Memory B cell (primary cell): ENCODE data around the gene FLVCR1.
"Not testable (repeated sequence)": the region's sequence is repeated elsewhere in the genome, so short reads cannot be mapped to it uniquely, and the experiment has no call there.

Source experiments
- ATAC-seq: fragments of 150-1000 bp; cut with Tn5 transposase; 2 replicates; pipeline ENCODE4 v1.10.0; 2021; ENCODE audit warnings: low read depth, mild to moderate bottlenecking, moderate library complexity
- DNase-seq, 2 donors: peaks; one replicate each; pipeline ENCODE4 v3.0.0; 2022; ENCODE audit warnings: low spot score in 2 of 2
- H3K27ac Mint-ChIP-seq: one replicate; pipeline ENCODE4 v1.8.0; 2022; ENCODE audit warnings: mild to moderate bottlenecking, moderate library complexity, mixed read lengths
- H3K27me3 Mint-ChIP-seq: one replicate; pipeline ENCODE4 v1.8.0; 2022; ENCODE audit warnings: mixed read lengths
- H3K36me3 Mint-ChIP-seq: one replicate; pipeline ENCODE4 v1.8.0; 2022; ENCODE audit warnings: mild to moderate bottlenecking, mixed read lengths
- H3K4me1 Mint-ChIP-seq: one replicate; pipeline ENCODE4 v1.8.0; 2022; ENCODE audit warnings: mixed read lengths
- H3K4me3 Mint-ChIP-seq: one replicate; pipeline ENCODE4 v1.8.0; 2022; ENCODE audit warnings: mild to moderate bottlenecking, moderate library complexity, mixed read lengths
- H3K9me3 Mint-ChIP-seq: one replicate; pipeline ENCODE4 v1.8.0; 2022; ENCODE audit warnings: mixed read lengths

FLVCR1 gene

GRCh38 chr1:212857992-212858460 lies at the start of gene FLVCR1:
Gene FLVCR1 (plus strand): TSS chr1:212858275. CDS start chr1:212858453, 178 bp downstream.
- Mint-ChIP-seq H3K4me1 (peaks cover 11% of the 10 kb centered on the region), H3K27me3 (no peaks in the 10 kb centered on the region), H3K4me3 (peak within 1 kb of the TSS; percentile 99), H3K27ac (peak within 1 kb of the TSS; percentile 93), H3K36me3 (peaks cover 9% of the 10 kb centered on the region), H3K9me3 (peaks cover 1% of the 10 kb centered on the region)
- ATAC-seq, result peak; percentile 98
- peak; percentile 86 to 87 for DNase-seq

- no peaks in the 10 kb centered on the region for H3K9me3 Mint-ChIP-seq
- ATAC-seq (no peak), DNase-seq (no peak)
- H3K27ac Mint-ChIP-seq, result no peak overlapping the region
- peaks cover 5% of the 10 kb centered on the region for H3K4me1 Mint-ChIP-seq
- H3K4me3 Mint-ChIP-seq, result no peak overlapping the region
- H3K36me3 Mint-ChIP-seq, result peaks cover 10% of the 10 kb centered on the region
- H3K27me3 Mint-ChIP-seq, result no peaks in the 10 kb centered on the region
These were observed 43.3 kb upstream of the FLVCR1 start for GRCh38 chr1:212814537-212815334.

- Mint-ChIP-seq H3K4me3 (no peak overlapping the region), H3K27ac (no peak overlapping the region), H3K9me3 (no peaks in the 10 kb centered on the region), H3K27me3 (no peaks in the 10 kb centered on the region), H3K4me1 (peaks cover 11% of the 10 kb centered on the region), H3K36me3 (peaks cover 10% of the 10 kb centered on the region)
- ATAC-seq, result no peak
- no peak for DNase-seq
These were observed 41.4 kb upstream of the FLVCR1 start for GRCh38 chr1:212816567-212817278.

- Mint-ChIP-seq H3K4me3 (peak overlapping the region; percentile 58), H3K27me3 (no peaks in the 10 kb centered on the region), H3K36me3 (peaks cover 7% of the 10 kb centered on the region), H3K27ac (peak overlapping the region; percentile 26), H3K9me3 (peaks cover 2% of the 10 kb centered on the region), H3K4me1 (peaks cover 11% of the 10 kb centered on the region)
- DNase-seq (no peak), ATAC-seq (peak; percentile 46)
These were observed 38.3 kb upstream of the FLVCR1 start for GRCh38 chr1:212819726-212820125.

- H3K4me1 Mint-ChIP-seq, result peaks cover 11% of the 10 kb centered on the region
- no peak overlapping the region for H3K4me3 Mint-ChIP-seq
- no peak overlapping the region for H3K27ac Mint-ChIP-seq
These were observed 37.1 kb upstream of the FLVCR1 start for GRCh38 chr1:212820969-212821368.

GRCh38 chr1:212822956-212823355 lies 35.1 kb upstream of the FLVCR1 start:
- ATAC-seq (no peak), DNase-seq (no peak)
- H3K27me3 Mint-ChIP-seq, result no peaks in the 10 kb centered on the region
- H3K36me3 Mint-ChIP-seq, result peaks cover 17% of the 10 kb centered on the region
- H3K4me3 Mint-ChIP-seq, result no peak overlapping the region
- H3K9me3 Mint-ChIP-seq, result peaks cover 14% of the 10 kb centered on the region
- no peak overlapping the region for H3K27ac Mint-ChIP-seq
- H3K4me1 Mint-ChIP-seq, result peaks cover 11% of the 10 kb centered on the region

More at GRCh38 chr1:212820969-212821368, 37.1 kb upstream of the FLVCR1 start:
- DNase-seq (no peak), ATAC-seq (no peak)
- Mint-ChIP-seq H3K9me3 (peaks cover 6% of the 10 kb centered on the region), H3K27me3 (no peaks in the 10 kb centered on the region), H3K36me3 (peaks cover 12% of the 10 kb centered on the region)

- Mint-ChIP-seq H3K27me3 (no peaks in the 10 kb centered on the region), H3K27ac (no peak overlapping the region), H3K4me3 (no peak overlapping the region), H3K4me1 (peaks cover 10% of the 10 kb centered on the region), H3K9me3 (peaks cover 14% of the 10 kb centered on the region), H3K36me3 (peaks cover 17% of the 10 kb centered on the region)
- DNase-seq (no peak), ATAC-seq (no peak)
These were observed 33.9 kb upstream of the FLVCR1 start for GRCh38 chr1:212824201-212824600.

- Mint-ChIP-seq H3K4me1 (peaks cover under 1% of the 10 kb centered on the region), H3K27ac (no peak overlapping the region), H3K36me3 (peaks cover 15% of the 10 kb centered on the region), H3K9me3 (peaks cover 14% of the 10 kb centered on the region), H3K27me3 (no peaks in the 10 kb centered on the region), H3K4me3 (no peak overlapping the region)
- DNase-seq, result no peak
- ATAC-seq, result no peak
These were observed 32.1 kb upstream of the FLVCR1 start for GRCh38 chr1:212825798-212826452.

- H3K36me3 Mint-ChIP-seq, result peaks cover 15% of the 10 kb centered on the region
- DNase-seq, result no peak
- no peak overlapping the region for H3K27ac Mint-ChIP-seq
- no peak overlapping the region for H3K4me3 Mint-ChIP-seq
- H3K9me3 Mint-ChIP-seq, result peaks cover 14% of the 10 kb centered on the region
- ATAC-seq, result no peak
- H3K4me1 Mint-ChIP-seq, result peaks cover 4% of the 10 kb centered on the region
- H3K27me3 Mint-ChIP-seq, result no peaks in the 10 kb centered on the region
These were observed 30.8 kb upstream of the FLVCR1 start for GRCh38 chr1:212827171-212827776.

GRCh38 chr1:212827831-212828278 lies 30.2 kb upstream of the FLVCR1 start:
- H3K4me3 Mint-ChIP-seq, result no peak overlapping the region
- H3K36me3 Mint-ChIP-seq, result peaks cover 15% of the 10 kb centered on the region
- DNase-seq (no peak), ATAC-seq (no peak)
- H3K9me3 Mint-ChIP-seq, result peaks cover 14% of the 10 kb centered on the region
- H3K27me3 Mint-ChIP-seq, result no peaks in the 10 kb centered on the region
- H3K4me1 Mint-ChIP-seq, result peaks cover 4% of the 10 kb centered on the region
- no peak overlapping the region for H3K27ac Mint-ChIP-seq

- peaks cover 15% of the 10 kb centered on the region for H3K36me3 Mint-ChIP-seq
- ATAC-seq, result no peak
- H3K4me3 Mint-ChIP-seq, result no peak overlapping the region
- H3K27me3 Mint-ChIP-seq, result no peaks in the 10 kb centered on the region
- H3K9me3 Mint-ChIP-seq, result peaks cover 14% of the 10 kb centered on the region
- DNase-seq, result no peak
- no peak overlapping the region for H3K27ac Mint-ChIP-seq
- peaks cover 4% of the 10 kb centered on the region for H3K4me1 Mint-ChIP-seq
These were observed 29.7 kb upstream of the FLVCR1 start for GRCh38 chr1:212828395-212828794.

- DNase-seq, H3K9me3 Mint-ChIP-seq, H3K4me1 Mint-ChIP-seq, H3K36me3 Mint-ChIP-seq, H3K4me3 Mint-ChIP-seq, H3K27me3 Mint-ChIP-seq, ATAC-seq: not testable (repeated sequence)
- peak overlapping the region; percentile 53 for H3K27ac Mint-ChIP-seq
These were observed 24.6 kb upstream of the FLVCR1 start for GRCh38 chr1:212833211-212834207.

GRCh38 chr1:212838145-212838544 lies 19.9 kb upstream of the FLVCR1 start:
- no peak overlapping the region for H3K4me3 Mint-ChIP-seq
- DNase-seq, result no peak

More at GRCh38 chr1:212838145-212838544, 19.9 kb upstream of the FLVCR1 start:
- H3K27me3 Mint-ChIP-seq, result no peaks in the 10 kb centered on the region
- no peaks in the 10 kb centered on the region for H3K4me1 Mint-ChIP-seq
- H3K36me3 Mint-ChIP-seq, result no peaks in the 10 kb centered on the region
- ATAC-seq, result no peak
- H3K9me3 Mint-ChIP-seq, result no peaks in the 10 kb centered on the region
- H3K27ac Mint-ChIP-seq, result no peak overlapping the region
